Pulmonary artery endothelial cell (primary cell): ENCODE results near the gene SERTAD3. TPM values are rescaled to one million over a fixed set of nuclear protein-coding genes. Genes with fewer than 3 reads are reported as not detected.
"Not testable (repeated sequence)": the region's sequence is repeated elsewhere in the genome, so short reads cannot be mapped to it uniquely, and the experiment has no call there.

Experiments used
- DNase-seq: peaks from one replicate; pipeline ENCODE4 v3.0.0-alpha.2; 2011; ENCODE audit warnings: low read depth, low spot score
- total RNA-seq: library from RNA; depleted of rRNA; stranded (reverse); fragments of >200 nt; gene quantifications from 2 replicates; pipeline ENCODE4 v1.2.3, GENCODE V29; 2014

The SERTAD3 gene
- total RNA-seq, 1 donor from 2014 or later: 17.1 TPM

- no peak for DNase-seq
Observed at GRCh38 chr19:40458597-40458974, 14.5 kb upstream of the SERTAD3 start.

- no peak for DNase-seq
Observed at GRCh38 chr19:40457953-40458596, 13.9 kb upstream of the SERTAD3 start.

- DNase-seq: no peak
Observed at GRCh38 chr19:40457048-40457447, 12.9 kb upstream of the SERTAD3 start.

- DNase-seq: not testable (repeated sequence)
Observed at GRCh38 chr19:40453943-40454342, 9.8 kb upstream of the SERTAD3 start.

- DNase-seq: no peak
Observed at GRCh38 chr19:40453151-40453735, 9.1 kb upstream of the SERTAD3 start.

- no peak for DNase-seq
Observed at GRCh38 chr19:40452016-40452415, 7.9 kb upstream of the SERTAD3 start.

GRCh38 chr19:40450664-40451063, 6.5 kb upstream of the SERTAD3 start:
- DNase-seq: no peak

GRCh38 chr19:40449506-40449905, 5.4 kb upstream of the SERTAD3 start:
- no peak for DNase-seq

GRCh38 chr19:40446263-40446784, 2.2 kb upstream of the SERTAD3 start:
- DNase-seq: no peak

GRCh38 chr19:40445780-40446262, 1.7 kb upstream of the SERTAD3 start:
- DNase-seq: no peak

- no peak for DNase-seq
Observed at GRCh38 chr19:40444825-40445312, 734 bp upstream of the SERTAD3 start.

GRCh38 chr19:40443131-40443999, 770 bp downstream of the SERTAD3 start:
- DNase-seq: peak; percentile 98

GRCh38 chr19:40442328-40443130, 1.6 kb downstream of the SERTAD3 start:
- DNase-seq: no peak

- no peak for DNase-seq
Observed at GRCh38 chr19:40441719-40442253, 2.3 kb downstream of the SERTAD3 start.

- DNase-seq: no peak
Observed at GRCh38 chr19:40438284-40438683, 5.9 kb downstream of the SERTAD3 start.

GRCh38 chr19:40433391-40434216, 10.5 kb downstream of the SERTAD3 start:
- peak; percentile 67 for DNase-seq

- DNase-seq: not testable (repeated sequence)
Observed at GRCh38 chr19:40432760-40433159, 11.4 kb downstream of the SERTAD3 start.

- no peak for DNase-seq
Observed at GRCh38 chr19:40431698-40432097, 12.4 kb downstream of the SERTAD3 start.

- not testable (repeated sequence) for DNase-seq
Observed at GRCh38 chr19:40430242-40430641, 13.9 kb downstream of the SERTAD3 start.

- DNase-seq: not testable (repeated sequence)
Observed at GRCh38 chr19:40428197-40428596, 15.9 kb downstream of the SERTAD3 start.
